DOHH2 (cell line): ENCODE measurements around the gene CD2BP2.

Experiments used
- H3F3A ChIP-seq: fragments of 200-600 bp; sonication (generic), shearing (Covaris generic); 2 replicates; pipeline ENCODE4 v1.6.0; 2016; ENCODE audit warnings: antibody characterized with exemption, mild to moderate bottlenecking; ENCODE audit not compliant: control insufficient read depth, insufficient read depth
- H3K27ac ChIP-seq: fragments of 200-600 bp; sonication (generic); 2 replicates; pipeline ENCODE4 v1.5.1; 2014; ENCODE audit warnings: low read depth, mild to moderate bottlenecking, low read length, moderate library complexity
- H3K27me3 ChIP-seq: fragments of 200-600 bp; sonication (generic); 2 replicates; pipeline ENCODE4 v1.6.1; 2014; ENCODE audit warnings: mild to moderate bottlenecking, low read length, mixed read lengths; ENCODE audit not compliant: control insufficient read depth
- H3K36me3 ChIP-seq: fragments of 200-600 bp; sonication (generic); 2 replicates; pipeline ENCODE4 v1.6.1; 2014; ENCODE audit warnings: mild to moderate bottlenecking, low read length, moderate library complexity, mixed read lengths; ENCODE audit not compliant: control insufficient read depth
- H3K4me1 ChIP-seq: fragments of 200-600 bp; sonication (generic); 2 replicates; pipeline ENCODE4 v1.6.1; 2014; ENCODE audit warnings: mild to moderate bottlenecking, low read length, mixed read lengths; ENCODE audit not compliant: control insufficient read depth
- H3K4me2 ChIP-seq: fragments of 200-600 bp; sonication (generic); 2 replicates; pipeline ENCODE4 v1.6.0; 2014; ENCODE audit warnings: mild to moderate bottlenecking, low read length, moderate library complexity
- H3K4me3 ChIP-seq: fragments of 200-600 bp; sonication (generic); 2 replicates; pipeline ENCODE4 v1.5.1; 2014; ENCODE audit warnings: mild to moderate bottlenecking, low read length, mixed read lengths
- H3K79me2 ChIP-seq: fragments of 200-600 bp; sonication (generic); 2 replicates; pipeline ENCODE4 v1.6.1; 2014; ENCODE audit warnings: mild to moderate bottlenecking, low read length, mixed read lengths; ENCODE audit not compliant: control insufficient read depth
- H3K9me2 ChIP-seq: fragments of 200-600 bp; sonication (generic); replicated peaks from 2 replicates; pipeline ENCODE4 v1.6.1; 2014; ENCODE audit warnings: mild to moderate bottlenecking, low read length, mixed read lengths; ENCODE audit not compliant: control insufficient read depth
- H3K9me3 ChIP-seq: fragments of 200-600 bp; sonication (generic); 2 replicates; pipeline ENCODE4 v1.6.1; 2014; ENCODE audit warnings: antibody characterized with exemption, low read length, mixed read lengths; ENCODE audit not compliant: control insufficient read depth, insufficient read depth
- H4K20me1 ChIP-seq: fragments of 200-600 bp; sonication (generic); 2 replicates; pipeline ENCODE4 v1.6.0; 2014; ENCODE audit warnings: low read depth, mild to moderate bottlenecking, antibody characterized with exemption, low read length, moderate library complexity; ENCODE audit not compliant: control insufficient read depth, insufficient read depth
- CTCF ChIP-seq: fragments of 200-600 bp; sonication (generic); IDR thresholded peaks from one replicate; pipeline ENCODE4 v1.5.1; 2014; ENCODE audit warnings: antibody characterized with exemption, mild to moderate bottlenecking, low read depth, low read length; ENCODE audit not compliant: poor library complexity, severe bottlenecking
- EZH2phosphoT487 ChIP-seq: fragments of 200-600 bp; sonication (generic); IDR thresholded peaks from 2 replicates; pipeline ENCODE4 v1.6.1; 2017; ENCODE audit warnings: borderline replicate concordance, mild to moderate bottlenecking, antibody characterized with exemption, low read length, moderate library complexity, mixed read lengths

CD2BP2 gene

GRCh38 chr16:30370456-30371247 lies 15.5 kb upstream of the CD2BP2 start, which contains the start of gene TBC1D10B:
TBC1D10B (minus strand) TSS chr16:30370494; CDS start chr16:30370183, 311 bp downstream.
- peak within 1 kb of the TSS; percentile 68 for H3K27ac ChIP-seq
- peak within 1 kb of the TSS; percentile 90 for H3K4me3 ChIP-seq

GRCh38 chr16:30369938-30370455 lies 14.9 kb upstream of the CD2BP2 start:
- Histone ChIP-seq H3K36me3 (peaks cover 43% of the 10 kb centered on the region), H3K27me3 (no peaks in the 10 kb centered on the region), H3K9me3 (no peaks in the 10 kb centered on the region), H3K4me3 (peak overlapping the region; percentile 90), H3K79me2 (peaks cover 49% of the 10 kb centered on the region), H3K9me2 (no peaks in the 10 kb centered on the region), H3K4me2 (peak overlapping the region; percentile 75), H4K20me1 (peaks cover 8% of the 10 kb centered on the region), H3F3A (no peaks in the 10 kb centered on the region), H3K27ac (peak overlapping the region; percentile 28; the same call in 1 of the 2 replicates), H3K4me1 (peaks cover 39% of the 10 kb centered on the region)
- TF ChIP-seq EZH2phosphoT487 (no peak), CTCF (no peak)

More at GRCh38 chr16:30370456-30371247, 15.5 kb upstream of the CD2BP2 start, which contains the start of gene TBC1D10B:
- H3K27me3 ChIP-seq, result no peaks in the 10 kb centered on the region
- H3K9me2 ChIP-seq, result no peaks in the 10 kb centered on the region
- peaks cover 8% of the 10 kb centered on the region for H4K20me1 ChIP-seq
- no peaks in the 10 kb centered on the region for H3K9me3 ChIP-seq
- peak within 1 kb of the TSS; percentile 95 for H3K4me2 ChIP-seq
- peaks cover 39% of the 10 kb centered on the region for H3K4me1 ChIP-seq
- H3F3A ChIP-seq, result no peaks in the 10 kb centered on the region
- peak; percentile 45 for TF ChIP-seq CTCF
- no peak for TF ChIP-seq EZH2phosphoT487
- peaks cover 43% of the 10 kb centered on the region for H3K79me2 ChIP-seq
- H3K36me3 ChIP-seq, result peaks cover 37% of the 10 kb centered on the region

GRCh38 chr16:30369091-30369937 lies 14.2 kb upstream of the CD2BP2 start:
- peaks cover 39% of the 10 kb centered on the region for H3K4me1 ChIP-seq
- H3K9me3 ChIP-seq, result no peaks in the 10 kb centered on the region
- H3K4me3 ChIP-seq, result peak overlapping the region; percentile 90
- H3K9me2 ChIP-seq, result no peaks in the 10 kb centered on the region
- H3K4me2 ChIP-seq, result peak overlapping the region; percentile 75
- H3K79me2 ChIP-seq, result peaks cover 56% of the 10 kb centered on the region
- peaks cover 50% of the 10 kb centered on the region for H3K36me3 ChIP-seq
- H3K27me3 ChIP-seq, result no peaks in the 10 kb centered on the region
- no peak for TF ChIP-seq CTCF
- no peak for TF ChIP-seq EZH2phosphoT487
- H3F3A ChIP-seq, result no peaks in the 10 kb centered on the region
- H3K27ac ChIP-seq, result peak overlapping the region; percentile 28
- peaks cover 8% of the 10 kb centered on the region for H4K20me1 ChIP-seq
